LoVo (cell line): ENCODE results near the gene EZH1.

Experiments
- DNase-seq: peaks from one replicate; pipeline ENCODE4 v3.0.0-alpha.2; 2016; ENCODE audit warnings: low spot score

Gene EZH1

DNA sequence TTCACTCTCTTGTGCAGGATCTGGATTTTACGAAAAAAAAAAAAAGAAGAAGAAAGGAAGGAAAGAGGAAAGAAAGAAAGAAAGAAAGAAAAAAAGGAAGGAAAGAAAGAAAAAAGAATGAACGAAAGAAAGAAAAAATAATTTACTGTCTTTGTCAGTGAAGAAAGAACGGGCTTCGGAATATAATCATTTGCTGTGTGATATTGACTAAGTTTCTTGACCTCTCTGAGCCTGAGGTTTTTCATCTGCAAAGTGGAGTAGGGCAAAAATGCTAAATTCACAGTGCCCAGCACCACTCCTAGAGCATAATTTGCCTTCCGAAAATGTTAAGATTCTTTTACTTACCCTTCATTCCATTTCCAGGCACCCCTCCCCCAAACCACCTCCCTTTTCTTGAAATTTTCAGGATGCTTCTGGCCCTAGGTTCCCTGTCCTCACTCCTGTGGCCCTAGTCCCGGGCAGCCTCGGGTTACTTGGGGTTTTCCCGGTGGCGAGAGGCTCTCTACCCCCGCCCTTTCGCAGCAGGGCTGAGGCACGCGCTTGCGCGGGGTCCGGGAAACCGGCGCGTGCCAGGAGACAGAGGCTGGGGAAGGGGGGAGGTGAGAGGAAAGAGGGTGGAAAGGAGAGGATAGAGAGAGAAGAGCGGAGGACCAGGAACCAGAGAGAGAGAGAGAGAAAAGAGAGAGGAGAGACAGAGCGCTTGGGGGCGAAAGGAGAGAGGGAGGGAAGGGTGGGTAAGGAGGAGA lies 62.7 kb downstream of the EZH1 start, which contains the start of gene CNTNAP1:
CNTNAP1 (plus strand) TSS at position 556 of the 746 bp plus-strand sequence. CDS start 299 bp downstream, outside the sequence.
- DNase-seq, result peak; percentile 26

DNA sequence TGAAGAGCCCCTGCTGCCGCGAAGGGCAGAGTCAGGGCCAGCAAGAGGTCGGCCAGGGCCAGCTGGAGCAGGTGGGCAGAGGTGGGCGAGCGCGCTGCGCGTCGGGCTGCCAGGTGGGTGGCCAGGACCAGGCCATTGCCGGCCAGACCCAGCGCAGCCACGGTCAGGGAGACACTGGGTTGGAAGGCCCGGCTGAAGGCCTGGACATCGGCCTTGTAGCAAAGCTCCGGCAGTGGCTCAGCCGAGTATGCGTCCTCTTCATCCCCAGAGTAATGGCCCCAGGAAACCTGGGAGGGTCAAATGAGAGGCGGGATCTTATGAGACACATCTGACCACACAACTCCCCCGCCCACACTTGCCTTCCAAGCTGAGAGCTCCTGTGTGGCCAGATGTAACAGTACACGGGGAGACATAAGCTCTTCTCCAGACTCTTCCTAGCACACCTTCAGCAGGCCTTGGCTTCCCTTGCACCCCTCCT lies 64.5 kb downstream of the EZH1 start:
- no peak for DNase-seq

DNA sequence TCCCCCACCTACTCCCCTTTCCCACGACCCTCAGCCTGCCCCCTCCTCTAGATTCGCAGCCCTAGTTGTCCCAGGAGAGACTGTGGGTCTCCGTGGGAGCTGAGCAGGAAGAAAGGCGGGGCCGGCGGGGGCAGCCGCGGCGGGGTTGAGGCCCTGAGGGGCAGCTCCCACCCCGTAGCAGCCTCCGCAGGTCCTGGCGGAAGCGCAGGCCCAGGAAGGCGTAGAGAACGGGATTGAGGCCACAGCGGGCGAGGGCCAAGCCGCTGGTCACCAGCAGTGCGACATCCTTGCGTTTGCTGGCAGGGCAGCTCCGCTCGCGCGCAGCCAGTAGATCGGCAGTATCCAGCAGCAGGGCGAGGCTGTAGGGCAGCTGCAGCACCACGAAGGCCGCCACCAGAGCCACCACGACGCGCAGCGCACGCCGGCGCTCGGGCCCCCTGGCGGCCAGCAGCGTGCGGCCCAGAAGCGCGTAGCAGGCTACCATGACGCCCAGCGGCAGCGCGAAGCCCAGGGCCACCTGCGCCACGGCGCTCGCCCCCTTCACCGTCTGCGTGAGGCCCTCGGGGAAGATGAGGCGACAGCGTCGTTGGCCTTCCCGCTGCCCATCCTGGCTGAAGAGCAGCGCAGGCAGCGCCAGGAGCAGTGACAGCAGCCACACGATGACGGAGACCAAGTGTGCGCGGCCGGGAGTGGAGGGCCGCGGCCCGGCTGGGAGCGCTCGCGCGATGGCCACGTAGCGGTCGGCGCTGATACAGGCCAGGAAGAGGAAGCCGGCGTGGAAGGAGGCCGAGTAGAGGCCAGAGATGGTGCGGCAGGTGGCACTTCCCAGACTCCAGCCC lies 65.1 kb downstream of the EZH1 start:
- peak; percentile 79 for DNase-seq

DNA sequence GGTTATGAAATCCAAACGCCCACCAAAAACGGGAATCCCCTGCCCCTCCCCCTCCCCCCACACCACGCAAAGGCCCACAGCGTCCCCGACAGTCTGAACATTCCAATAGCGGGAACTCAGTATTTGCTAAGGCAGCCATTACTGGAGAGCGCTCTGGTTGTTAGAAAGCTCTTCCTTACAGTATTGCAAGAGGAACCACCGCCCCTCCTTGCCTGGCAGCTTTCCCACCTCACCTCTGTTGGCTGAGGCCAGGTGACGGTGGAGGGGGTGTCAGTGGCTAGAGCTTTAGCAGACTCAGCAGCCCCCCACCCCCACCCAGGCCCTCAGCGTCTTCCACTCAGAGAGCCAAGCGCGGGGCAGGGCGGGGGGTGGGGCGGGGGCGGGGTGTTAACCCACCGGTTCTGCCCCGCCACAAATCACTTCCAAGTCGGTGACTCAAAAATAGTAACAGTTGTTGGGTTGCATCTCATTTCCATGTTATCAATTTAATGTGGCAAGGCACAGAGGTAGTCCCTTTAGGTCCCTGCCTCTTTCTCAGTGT lies 65.8 kb downstream of the EZH1 start:
- DNase-seq, result peak; percentile 35

DNA sequence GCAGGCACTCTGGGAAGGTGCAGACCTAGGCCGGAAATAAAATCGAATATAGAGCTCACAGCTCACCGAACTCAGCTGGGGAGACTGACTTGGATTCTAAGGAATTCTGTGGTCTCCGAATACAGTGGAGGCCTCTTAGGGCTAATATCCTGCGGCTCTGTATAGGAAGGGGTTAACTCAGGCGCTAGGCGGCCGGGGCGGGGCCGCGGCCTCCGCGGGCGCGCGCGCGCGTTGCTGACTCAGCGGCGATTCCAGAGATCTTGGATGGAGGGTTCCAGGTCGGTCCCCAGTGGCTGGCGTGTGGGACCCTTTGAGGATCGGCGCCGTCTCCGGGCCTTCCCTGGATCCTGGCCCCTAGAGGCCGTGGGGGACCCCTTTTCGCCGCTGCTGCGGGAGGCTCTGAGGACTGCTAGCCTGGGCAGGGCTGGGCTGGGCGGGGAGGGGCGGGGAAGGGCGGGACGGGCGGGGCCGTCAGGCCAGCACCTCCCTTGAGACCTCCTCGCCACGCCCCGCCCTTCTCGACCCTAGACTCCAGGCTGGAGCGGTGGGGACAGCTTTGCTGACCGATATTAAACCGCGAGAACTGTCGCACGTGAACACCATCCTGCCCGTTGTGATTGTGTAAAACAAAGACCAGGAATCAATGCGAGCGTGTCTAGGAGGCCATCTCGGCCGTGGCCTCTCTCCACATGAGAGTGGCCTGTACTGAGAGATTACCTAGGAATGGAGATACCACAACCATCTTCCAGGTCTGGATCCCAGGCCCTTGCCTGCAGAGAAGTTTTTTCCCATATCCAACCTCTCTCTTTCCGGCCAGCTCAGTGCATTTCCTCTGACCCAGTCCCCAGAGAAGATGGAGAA lies 66.7 kb downstream of the EZH1 start:
- peak; percentile 85 for DNase-seq

DNA sequence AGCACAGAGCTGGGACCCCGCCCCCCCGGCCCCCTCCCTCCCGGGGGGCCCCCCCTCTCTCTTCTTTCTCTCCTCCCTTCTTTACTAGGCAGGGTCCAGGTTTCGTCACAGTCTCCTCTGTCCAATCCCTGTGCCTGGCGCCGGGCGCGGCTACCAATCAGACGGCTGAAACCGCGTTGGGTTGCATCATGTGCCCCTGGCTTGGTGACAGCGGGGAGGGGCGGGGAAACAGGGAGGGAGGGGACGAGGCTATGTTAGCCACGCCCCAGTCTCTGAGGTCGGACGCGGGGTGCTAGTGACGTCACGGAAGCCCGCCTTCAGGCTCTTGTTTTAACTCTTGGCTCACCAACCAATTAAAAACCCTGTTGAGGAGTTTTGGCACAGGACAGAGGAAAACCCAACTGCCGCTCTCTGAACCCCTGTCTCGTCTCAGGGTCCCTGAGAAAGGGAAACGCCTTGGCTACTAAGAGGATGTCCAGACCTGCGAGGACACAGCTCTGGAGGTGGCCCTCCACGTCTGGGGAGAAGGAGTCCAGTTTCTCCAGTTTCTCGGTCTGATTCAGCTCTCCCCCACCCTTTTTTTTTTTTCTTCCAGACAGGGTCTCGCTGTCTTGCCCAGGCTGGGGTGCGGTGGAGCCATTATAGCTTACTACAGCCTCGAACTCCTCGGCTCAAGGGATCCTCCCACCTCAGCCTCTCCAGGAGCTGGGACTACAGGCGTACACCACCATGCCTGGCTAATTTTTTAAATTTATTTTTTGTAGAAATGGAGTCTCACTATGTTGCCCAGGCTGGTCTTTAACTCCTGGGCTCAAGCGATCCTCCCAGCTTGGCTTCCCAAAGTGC lies 67.6 kb downstream of the EZH1 start:
- peak; percentile 99 for DNase-seq

DNA sequence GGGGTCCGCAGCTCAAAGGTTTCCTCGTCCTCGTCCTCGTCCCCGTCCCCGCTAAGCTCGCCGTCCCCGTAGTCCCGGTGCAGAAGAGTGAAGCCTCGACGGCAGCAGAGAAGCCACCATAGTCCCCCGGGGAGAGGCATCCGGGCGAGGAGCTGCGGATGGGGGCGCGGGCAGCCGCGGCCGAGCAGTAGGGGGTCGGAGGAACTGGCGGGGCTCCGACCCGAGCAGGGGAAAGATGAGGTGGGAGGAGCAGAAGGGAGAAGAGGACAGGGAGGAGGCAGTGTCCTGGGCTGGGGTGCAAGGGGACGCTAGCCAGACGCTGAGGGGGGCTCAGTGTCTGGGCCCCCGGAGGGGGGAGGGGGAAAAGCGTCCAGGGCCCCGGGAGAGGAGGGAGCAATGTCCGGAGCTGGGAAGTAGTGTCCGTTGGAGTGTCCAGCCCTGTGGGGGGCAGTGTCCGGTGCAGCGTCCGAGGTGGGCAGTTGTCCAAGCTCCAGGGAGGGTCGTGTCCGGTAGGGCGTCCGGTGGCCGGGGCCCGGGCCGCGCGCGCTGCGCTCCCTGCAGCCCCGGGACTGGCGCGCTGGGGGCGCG lies 68.3 kb downstream of the EZH1 start, which contains the start of gene PLEKHH3:
PLEKHH3 (minus strand) TSS at position 571 of the 588 bp plus-strand sequence; CDS start at position 140, 431 bp downstream.
- DNase-seq, result no peak

DNA sequence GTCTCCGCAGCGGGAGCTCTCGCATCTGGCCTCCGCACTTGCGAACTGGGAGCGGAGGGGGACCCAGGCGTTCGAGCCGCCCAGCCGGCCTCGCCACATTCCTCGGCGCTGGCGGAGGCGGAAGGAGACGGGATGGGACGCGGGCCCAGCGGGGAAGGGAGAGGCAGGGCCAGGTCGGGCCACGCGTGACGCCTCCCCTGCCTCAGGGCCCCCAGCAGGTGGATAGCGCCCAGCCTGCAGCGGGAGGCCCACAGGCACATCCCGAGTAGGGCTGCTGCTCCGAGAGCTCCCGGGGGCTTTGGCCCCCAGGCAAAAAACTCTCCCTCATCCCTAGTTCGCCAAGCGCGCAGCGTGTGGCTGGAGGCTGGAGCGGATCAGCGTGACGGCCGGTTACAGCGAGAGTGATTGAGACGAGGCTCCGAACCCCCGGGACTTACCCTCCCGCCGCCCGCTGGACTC lies 68.8 kb downstream of the EZH1 start:
- DNase-seq, result peak; percentile 50

DNA sequence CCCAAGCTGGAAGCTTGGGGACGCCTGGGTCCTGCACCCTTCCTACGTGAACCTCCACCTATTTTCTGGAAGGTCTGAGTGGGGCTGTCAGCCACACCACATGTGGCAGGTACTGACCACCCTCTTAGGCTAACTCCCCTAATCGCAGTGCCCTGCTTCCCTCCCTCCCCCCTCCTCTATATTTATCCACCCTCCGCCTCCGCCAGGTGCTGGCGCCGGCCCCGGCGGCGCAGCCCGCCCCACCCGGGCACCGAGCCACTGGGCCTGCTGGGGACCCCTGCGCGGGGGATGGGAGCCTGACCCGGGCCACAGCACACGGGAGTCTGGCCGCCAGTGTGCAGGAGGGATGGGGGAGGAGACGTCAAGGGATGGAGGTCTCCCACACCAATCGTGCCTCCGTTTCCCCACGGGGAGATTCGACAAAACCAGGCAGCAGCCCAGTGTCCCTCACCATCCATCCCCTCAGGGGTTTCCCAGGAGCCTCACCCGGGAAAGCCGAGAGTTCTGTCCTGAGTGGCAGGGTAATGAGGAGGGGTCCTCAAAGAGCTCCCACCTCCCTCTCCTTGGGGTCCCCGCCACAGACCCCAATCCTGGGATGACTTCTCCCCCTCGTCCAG lies 69.4 kb downstream of the EZH1 start:
- no peak for DNase-seq

DNA sequence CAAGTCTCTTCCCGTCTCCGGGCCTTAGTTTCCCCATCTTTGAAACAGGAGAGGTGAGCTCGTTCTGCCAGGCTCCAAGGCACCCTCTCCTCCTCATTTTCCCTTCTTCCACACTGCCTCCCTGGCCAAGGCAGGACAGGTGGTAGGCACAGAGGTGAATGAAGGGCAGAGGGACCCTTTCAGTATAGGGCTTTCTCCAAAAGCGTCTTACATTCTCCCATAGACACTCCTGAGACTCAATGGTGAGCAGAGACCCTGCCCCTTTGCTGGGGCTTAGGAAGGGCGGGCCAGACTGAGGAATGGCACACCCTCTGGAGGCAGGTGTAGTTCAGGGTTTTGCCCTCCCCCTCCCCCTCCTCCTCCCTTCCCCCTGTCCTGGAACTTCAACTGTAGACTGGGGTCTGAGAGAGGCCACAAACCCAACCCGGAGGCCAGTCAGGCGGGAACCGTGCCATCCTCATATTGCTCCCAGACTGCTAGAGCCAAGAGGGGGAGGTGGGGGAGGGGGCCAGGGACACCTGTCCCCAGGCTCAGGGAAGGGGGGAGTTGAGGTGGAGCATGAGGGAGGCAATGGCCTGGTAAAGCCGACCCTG lies 70.0 kb downstream of the EZH1 start:
- no peak for DNase-seq

DNA sequence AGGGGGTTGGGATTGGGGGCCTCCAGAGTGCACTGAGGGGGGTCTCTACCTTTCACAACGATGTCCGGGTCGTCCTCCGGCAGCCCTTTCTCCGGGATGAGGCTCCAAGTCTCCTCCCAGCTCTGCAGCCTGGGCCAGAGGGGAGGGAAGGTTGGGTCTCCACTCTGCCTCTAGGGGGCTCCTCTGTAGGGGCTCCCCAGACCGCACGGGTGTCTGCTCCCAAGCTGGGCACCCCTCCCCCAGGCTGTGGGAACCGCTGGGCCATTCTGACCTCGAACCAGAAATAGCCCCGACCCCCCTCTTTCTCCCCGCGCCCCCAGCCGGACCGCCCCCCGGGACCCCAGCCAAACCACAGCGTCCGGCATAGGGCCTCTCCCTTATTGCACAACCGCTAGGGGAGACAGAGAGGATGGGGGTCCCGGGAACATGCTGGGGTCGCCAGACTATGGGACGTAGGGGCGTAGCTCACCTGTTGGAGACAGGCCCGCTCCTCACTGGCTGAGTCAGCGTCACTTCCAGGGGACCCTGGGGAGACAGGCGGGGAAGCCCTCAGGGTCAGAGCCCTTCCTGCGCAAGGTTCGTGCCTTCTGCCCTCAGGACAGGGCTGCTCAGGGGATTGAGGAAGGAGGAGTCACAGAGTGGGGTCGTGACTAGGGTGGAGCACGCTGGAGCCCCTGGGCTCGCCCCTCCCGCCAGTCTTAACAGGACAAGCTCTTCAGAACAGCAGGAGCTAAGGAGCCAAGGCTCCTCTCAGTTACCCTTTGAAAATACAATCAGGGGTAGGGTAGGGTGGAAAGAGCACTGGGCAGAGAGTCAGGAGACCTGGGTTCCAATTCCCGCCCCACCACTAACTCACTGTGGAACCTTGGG lies 70.7 kb downstream of the EZH1 start:
- DNase-seq, result no peak

DNA sequence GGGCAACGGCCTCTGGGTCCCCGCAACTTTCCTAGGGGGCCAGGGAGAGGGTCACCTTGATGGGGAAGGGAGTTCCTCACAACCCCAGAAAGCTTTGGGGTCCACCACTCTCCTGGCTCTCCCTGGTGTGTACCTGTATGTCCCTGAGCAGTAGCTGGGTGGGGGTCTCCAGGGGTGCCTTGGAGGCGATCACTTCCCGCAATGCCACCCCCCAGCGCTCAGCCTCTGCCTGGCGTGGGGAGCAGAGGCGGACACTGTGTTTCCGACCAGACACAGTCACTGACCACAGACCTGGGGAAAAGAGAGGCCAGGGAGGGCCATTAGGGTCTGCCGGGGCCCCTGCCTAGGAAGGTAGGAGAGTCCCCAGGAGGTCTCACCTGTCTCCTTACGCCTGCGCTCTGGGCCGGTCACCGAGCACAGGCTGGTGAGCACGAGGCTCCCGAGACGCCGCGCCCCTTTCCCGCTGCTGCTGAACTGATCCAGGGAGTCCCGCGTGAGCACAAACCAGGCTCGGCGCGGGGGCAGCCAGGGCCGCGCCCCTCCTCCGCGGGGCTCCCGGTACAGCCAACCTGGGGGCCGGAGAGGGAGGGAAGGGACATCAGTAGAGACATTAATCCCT lies 71.5 kb downstream of the EZH1 start:
- DNase-seq, result no peak

DNA sequence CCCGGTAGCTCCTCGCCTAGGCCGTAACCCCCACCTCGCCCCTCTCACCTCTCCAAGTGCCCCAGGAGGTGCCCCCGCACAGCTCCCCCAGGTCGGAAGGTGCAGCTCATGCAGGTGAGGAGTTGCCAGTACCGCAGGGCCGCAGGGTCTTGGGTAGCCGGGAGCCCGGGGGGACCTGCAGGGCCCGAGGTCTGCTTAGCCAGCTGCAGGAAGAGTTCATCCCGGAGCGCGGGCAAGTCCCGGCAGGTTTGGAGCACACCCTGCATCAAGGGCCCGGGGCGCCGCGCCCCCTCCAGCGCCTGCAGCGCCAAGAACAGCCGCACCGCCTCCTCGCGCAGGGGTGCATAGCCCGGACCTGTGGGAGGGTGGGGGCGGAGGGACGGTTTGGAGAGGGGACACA lies 72.8 kb downstream of the EZH1 start:
- no peak for DNase-seq

DNA sequence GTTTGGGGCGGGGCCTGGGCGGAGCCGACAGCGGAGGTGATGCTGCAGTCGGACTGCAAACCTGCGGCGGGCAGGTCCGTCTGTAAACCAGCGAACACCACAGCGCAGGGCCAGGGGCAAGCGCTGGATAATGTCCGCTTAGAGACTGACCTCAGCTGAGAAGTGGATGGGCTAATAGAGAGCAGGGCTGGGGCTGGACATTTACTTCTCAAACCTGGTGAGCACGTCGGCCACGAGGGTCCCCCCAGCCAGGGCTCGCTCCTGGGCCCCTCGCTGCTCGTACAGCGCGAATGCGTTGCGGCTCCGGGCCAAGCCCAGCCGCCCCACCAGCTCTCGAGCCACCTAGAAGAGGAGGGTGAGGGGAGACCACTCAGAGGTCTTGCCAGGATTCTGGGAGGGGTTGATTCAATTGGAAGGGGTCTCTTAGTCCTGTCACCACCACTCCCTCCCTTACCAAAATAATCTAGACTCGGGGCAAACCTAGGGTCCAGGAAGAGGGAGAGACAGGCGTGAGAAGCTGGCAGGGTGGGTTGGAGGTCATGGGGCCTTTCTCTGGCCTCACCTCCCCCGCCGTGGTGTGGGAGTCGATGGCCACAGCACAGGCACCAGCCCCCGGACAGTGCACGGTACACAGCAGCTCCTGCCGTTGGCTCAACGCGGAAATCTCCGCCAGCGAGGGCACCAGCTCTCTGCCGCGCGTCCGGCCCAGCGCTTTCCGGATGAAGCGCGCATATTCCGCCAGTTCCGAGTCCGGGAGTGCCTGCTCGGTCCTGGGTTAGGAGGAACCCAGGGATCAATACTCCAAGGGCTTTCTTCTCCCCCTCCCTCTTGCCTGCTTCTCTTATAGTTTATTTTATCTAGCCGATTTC lies 73.8 kb downstream of the EZH1 start:
- no peak for DNase-seq

DNA sequence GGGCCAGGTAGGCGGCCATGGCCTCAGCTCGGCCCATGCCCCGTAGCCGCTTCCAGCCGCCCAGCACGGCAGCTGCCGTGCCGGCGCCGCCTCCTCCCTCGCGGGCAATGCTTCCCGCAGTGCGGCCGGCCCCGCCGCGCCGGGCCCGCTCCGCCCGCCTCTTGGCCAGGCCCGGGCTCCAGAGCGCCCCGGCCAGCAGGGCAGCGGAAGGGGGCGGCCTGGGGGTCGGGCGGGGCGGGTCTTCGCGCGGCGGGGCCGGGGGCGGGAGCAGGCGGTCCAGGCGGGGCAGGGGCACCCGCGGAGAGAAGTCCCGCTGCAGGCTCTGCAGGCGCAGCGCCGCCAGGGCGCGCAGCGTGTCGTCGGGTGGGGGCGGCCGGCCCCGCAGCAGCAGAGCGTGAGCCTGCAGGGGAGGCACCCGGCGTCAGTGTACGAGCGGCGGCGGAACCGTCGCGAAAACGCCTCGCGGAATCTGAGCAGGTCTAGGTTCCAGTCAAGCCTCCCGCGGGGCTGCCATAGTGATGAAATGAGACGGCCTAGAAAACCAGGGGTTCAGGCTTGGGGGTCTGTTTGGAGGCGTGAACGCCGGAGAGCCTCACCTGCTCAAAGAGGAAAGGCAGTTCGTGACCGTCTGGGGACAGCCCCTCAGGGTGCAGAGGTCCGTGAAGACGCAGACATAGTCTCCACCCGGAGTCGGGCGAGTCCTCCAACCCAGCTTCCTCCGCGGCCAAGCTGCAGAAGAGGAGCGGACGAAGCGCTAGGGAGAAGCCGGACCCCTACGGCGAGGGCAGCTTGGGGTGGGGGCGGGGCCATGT lies 74.7 kb downstream of the EZH1 start:
- DNase-seq, result no peak

DNA sequence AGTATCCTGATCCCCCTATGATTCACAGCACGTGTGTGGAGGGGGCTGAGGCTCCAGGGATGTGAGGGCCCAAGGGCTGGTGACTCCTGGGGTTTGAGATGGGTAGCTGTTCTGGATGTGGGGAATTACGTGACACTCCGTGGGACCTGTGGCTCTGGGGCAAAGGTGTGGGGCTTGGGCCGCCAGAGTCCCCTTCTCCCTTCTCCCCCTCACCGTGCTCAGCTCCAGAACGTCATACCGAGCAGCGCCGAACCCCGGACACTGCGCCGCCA lies 75.2 kb downstream of the EZH1 start:
- no peak for DNase-seq
